GM13976 (cell line): ENCODE data around the gene COL13A1.

ENCODE experiments used
- DNase-seq: peaks from one replicate; pipeline ENCODE4 v3.0.0; 2012; ENCODE audit warnings: low spot score
- CTCF ChIP-seq: IDR thresholded peaks from 2 replicates; pipeline ENCODE4 v1.5.1; 2012; ENCODE audit warnings: borderline replicate concordance, mild to moderate bottlenecking; ENCODE audit not compliant: insufficient read depth; ENCODE audit errors: extremely low read depth, missing control alignments, control extremely low read depth
- in situ Hi-C: fragments of 300-500 bp; cut with MboI; formaldehyde crosslinking; loops from one replicate; pipeline ENCODE4 v1.12.0; 2022; ENCODE audit warnings: low sequenced_read_pairs, mixed read lengths, inconsistent platforms; ENCODE audit not compliant: unreplicated experiment

COL13A1 gene

GRCh38 chr10:69901628-69902505, 100.2 kb downstream of the COL13A1 start:
- DNase-seq = peak; percentile 57
- in situ Hi-C loops = no loop called here
- TF ChIP-seq CTCF = peak; percentile 18

- in situ Hi-C loops = no loop called here
Observed at GRCh38 chr10:69902835-69903535, 101.3 kb downstream of the COL13A1 start.

GRCh38 chr10:69904533-69904932, 102.8 kb downstream of the COL13A1 start:
- in situ Hi-C loops = no loop called here

More at GRCh38 chr10:69902835-69903535, 101.3 kb downstream of the COL13A1 start:
- no peak for DNase-seq
- no peak for TF ChIP-seq CTCF

GRCh38 chr10:69906425-69906824, 104.7 kb downstream of the COL13A1 start:
- in situ Hi-C loops = no loop called here
- no peak for TF ChIP-seq CTCF
- no peak for DNase-seq

More at GRCh38 chr10:69904533-69904932, 102.8 kb downstream of the COL13A1 start:
- no peak for DNase-seq
- no peak for TF ChIP-seq CTCF

GRCh38 chr10:69907517-69907916, 105.8 kb downstream of the COL13A1 start:
- in situ Hi-C loops = no loop called here
- no peak for TF ChIP-seq CTCF
- no peak for DNase-seq

- TF ChIP-seq CTCF = no peak
- no peak for DNase-seq
- in situ Hi-C loops = no loop called here
Observed at GRCh38 chr10:69908124-69908523, 106.4 kb downstream of the COL13A1 start.
